ENCODE results near the gene FOXL1.

Gene FOXL1

DNA sequence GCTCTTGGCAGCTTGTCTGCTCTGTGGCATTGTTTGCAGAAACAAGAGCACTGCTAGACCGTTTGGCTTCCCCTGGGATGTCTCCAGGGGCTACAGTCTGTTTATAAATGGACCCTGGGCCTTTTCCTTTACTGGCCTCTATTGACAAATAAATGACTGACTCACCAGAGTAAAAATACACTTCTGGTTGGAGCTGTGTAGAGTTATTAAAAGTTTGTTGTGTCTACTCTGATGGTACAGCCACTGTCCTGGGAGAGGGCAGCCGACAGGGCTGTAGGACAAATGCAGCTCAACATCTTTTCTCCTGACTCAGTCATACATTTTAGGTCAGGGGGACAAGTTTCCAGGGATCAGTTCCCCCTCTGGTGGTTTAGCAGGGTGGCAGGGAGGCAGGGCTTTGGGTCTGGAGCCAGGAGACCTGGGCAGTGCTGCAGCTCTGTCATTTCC lies 30.0 kb downstream of the FOXL1 start:
- DNase-seq: no peak

DNA sequence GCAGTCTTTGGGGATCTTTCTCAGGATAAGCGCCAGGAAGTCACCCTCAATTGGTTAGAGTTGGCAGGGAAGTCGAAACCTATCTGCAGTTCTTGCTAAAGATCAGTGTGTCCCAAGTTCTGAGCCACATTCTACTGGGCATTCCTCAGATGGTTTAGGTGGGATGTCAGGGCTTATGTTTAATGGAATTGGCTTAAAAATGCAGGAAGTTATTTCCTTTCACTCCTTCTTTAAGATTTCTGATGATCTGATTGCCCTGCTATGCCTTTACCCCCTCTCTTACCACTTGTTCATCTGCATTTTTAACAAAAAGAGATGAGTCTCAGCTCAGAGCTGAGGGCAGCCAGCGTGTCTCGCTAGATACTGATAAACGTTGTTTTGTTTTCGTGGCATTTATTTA lies 30.8 kb downstream of the FOXL1 start:
- DNase-seq: no peak

- DNase-seq: no peak
These were observed 31.3 kb downstream of the FOXL1 start for GRCh38 chr16:86609661-86610060.

DNA sequence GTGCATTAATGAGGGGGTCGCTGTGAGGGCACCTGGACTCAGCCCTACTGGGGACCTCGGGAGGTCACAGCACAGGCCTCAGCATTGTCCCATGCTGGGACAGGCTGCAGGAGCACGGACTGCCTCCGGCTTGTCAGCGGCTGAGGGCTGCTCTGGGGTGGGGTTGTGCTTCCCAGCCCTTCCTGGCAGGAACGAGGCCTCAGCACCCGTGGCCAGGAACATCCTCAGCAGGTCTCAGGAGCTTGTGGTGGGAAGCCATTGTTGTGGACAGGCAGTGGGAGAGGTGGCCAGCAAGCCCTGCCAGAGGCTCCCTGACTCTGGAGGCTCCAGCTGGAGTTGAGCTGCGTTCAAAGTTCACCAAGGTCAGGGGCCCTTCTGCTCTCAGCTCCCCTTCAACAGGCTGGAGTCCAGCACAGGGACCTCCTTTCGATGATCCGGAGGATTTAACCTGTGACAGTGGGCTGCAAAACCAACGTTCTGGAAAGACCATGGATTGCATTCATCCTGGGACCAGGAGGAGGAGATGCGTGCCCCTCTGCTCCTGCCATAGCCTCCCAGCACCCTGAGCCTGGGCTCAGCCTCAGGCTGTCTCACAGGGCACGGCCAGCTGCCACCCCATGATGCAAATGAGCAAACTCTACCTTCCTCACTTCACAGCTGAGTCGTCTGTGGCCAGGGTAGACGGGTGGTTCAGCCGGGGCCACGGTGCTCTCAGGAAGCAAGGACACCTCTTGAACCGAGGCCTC lies 32.6 kb downstream of the FOXL1 start:
- DNase-seq: no peak

- DNase-seq: no peak
These were observed 33.1 kb downstream of the FOXL1 start for GRCh38 chr16:86611525-86611855.

GRCh38 chr16:86611941-86612340 lies 33.6 kb downstream of the FOXL1 start:
- DNase-seq: no peak

GRCh38 chr16:86614699-86615098 lies 36.4 kb downstream of the FOXL1 start:
- DNase-seq: no peak

- no peak for DNase-seq
These were observed 38.6 kb downstream of the FOXL1 start for GRCh38 chr16:86616906-86617305.

- DNase-seq: no peak
These were observed 40.3 kb downstream of the FOXL1 start for GRCh38 chr16:86618431-86619238.

GRCh38 chr16:86619239-86619794 lies 41.0 kb downstream of the FOXL1 start:
- DNase-seq: no peak

DNA sequence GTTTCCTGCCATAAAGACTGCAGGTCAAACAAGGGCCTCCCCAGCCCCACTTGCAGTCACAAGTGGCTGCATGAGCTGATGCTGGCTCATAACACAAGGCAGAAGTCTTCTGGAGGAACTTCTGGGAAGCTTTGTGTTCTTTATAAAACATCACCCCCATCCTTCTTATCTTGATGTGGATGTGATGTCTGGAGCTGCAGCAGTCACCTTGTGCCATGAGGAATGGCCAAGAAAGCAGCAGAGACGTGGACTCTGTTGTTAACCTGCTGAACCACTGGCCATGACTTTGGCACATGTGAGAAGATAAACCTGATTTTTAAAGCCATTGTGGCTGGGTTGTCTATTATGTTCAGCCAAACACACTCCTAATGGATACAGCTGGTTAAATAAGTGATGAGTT lies 41.8 kb downstream of the FOXL1 start:
- no peak for DNase-seq

GRCh38 chr16:86621966-86622365 lies 43.6 kb downstream of the FOXL1 start:
- DNase-seq: no peak

- no peak for DNase-seq
These were observed 44.6 kb downstream of the FOXL1 start for GRCh38 chr16:86622700-86623615.

- DNase-seq: no peak
These were observed 46.7 kb downstream of the FOXL1 start for GRCh38 chr16:86625029-86625428.

GRCh38 chr16:86625821-86626220 lies 47.5 kb downstream of the FOXL1 start:
- no peak for DNase-seq

GRCh38 chr16:86626284-86626683 lies 47.9 kb downstream of the FOXL1 start:
- DNase-seq: no peak

- no peak for DNase-seq
These were observed 48.6 kb downstream of the FOXL1 start for GRCh38 chr16:86626966-86627365.

DNA sequence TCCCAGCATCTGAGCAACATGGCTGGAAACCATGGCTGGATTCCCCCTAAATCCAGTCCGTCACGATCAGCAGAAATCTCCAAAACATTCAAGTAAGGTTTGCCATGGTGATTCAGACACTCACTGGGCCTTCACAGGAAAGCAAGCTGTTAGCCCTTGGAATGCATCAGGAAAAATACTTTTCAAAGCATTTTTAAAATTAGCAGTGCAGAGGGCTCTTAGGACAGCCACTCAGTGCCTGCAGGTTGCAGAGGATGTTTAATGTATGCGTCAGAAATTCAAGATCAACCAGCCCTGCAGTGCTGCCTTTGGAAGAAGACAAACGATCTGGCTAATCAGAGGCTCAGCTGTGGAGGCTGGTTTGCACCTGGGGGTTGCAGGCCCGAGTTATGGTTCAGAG lies 50.3 kb downstream of the FOXL1 start:
- DNase-seq: no peak

DNA sequence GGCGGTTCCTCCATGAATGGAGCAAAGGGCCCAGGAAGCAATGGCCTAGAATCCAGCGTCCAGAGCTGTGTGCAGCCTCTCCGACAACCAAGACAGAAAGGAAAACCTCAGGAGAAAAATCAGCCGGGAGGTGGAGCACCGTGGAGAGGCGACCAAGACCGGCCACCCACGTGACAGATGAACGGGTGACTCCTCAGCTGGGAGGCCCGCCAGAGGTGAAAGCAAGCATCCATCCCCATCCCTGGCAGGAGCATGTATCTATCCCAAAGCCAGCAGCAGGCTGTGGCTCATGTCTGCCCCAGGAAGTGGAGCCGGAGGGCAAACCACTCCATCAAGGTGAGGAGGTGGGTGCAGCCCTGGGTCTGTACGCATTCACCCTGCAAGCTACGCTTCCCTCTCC lies 52.1 kb downstream of the FOXL1 start:
- no peak for DNase-seq

DNA sequence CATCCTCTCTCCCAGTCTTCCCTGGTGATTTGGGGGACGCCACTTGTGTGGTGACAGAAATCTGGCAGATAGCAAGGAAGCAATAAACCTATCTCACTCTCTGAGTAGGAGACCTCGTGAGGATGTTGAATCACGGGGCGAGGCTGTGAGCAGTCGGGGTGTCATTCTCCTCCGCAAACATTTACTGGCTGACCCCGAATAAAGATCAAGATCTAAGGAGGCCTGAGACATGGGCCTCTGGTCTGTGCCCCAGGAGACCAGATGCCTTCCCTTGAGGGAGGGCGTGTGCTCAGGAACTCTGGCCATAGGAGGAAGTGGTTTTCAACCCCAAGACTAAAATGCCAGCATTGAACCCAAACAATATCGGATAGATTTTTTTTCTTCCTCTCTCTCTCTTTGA lies 53.1 kb downstream of the FOXL1 start:
- DNase-seq: no peak

Data from midbrain (tissue), 1 donor.